ENCODE measurements around the gene MACROD1. TPM values are rescaled to one million over a fixed set of nuclear protein-coding genes. Genes with fewer than 3 reads are reported as not detected.
A peak's percentile ranks its signal among the peaks of the same experiment; 100 is the strongest.

MACROD1 gene
- total and polyA plus RNA-seq, 12 donors, result 5.5 to 62.9 (median 26.8) TPM

DNA sequence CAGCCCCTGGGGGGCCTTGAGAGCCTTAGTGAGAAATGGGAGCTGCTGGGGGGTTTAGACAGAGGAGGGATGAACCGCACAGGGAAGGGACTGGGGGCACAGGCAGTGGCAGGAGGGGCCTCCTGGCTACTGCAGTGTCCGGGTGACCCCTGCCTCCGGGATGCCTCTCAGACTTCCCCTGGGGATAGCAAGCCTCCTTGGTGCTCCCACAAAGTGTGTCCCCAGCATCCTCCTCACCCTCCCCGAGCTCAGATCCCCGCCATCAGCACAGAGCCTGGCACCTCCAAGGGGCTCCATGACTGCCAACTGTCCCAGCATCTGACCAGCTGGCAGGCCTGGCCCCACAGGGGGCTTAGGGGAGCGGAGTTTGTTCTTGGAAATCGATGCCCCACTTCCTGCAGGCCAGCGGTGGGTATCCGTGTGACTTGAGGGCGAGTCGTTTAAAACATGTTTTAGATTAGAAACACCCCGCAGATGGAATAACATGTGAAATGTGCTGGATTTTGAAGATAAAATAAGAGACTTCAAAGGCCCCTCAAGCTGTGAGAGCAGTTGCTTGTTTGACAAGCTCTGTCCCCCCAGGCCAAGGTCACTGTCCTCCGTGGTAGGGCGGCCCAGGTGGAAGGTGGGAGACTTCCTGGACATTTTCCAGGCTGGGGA is 143.7 kb downstream of the MACROD1 start:
- no peak for TF ChIP-seq POLR2A (IDR thresholded peaks at IDR 0.05)
- TF ChIP-seq, protein P1, sequence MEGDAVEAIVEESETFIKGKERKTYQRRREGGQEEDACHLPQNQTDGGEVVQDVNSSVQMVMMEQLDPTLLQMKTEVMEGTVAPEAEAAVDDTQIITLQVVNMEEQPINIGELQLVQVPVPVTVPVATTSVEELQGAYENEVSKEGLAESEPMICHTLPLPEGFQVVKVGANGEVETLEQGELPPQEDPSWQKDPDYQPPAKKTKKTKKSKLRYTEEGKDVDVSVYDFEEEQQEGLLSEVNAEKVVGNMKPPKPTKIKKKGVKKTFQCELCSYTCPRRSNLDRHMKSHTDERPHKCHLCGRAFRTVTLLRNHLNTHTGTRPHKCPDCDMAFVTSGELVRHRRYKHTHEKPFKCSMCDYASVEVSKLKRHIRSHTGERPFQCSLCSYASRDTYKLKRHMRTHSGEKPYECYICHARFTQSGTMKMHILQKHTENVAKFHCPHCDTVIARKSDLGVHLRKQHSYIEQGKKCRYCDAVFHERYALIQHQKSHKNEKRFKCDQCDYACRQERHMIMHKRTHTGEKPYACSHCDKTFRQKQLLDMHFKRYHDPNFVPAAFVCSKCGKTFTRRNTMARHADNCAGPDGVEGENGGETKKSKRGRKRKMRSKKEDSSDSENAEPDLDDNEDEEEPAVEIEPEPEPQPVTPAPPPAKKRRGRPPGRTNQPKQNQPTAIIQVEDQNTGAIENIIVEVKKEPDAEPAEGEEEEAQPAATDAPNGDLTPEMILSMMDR (IDR thresholded peaks at IDR 0.05), result no peak
- Histone ChIP-seq H3K27ac (no peak overlapping the region), H3K9me3 (replicated peaks in 1 of 3) (no peaks in the 10 kb centered on the region), H3K4me1 (replicated peaks in 1 of 2) (peaks cover 4% of the 10 kb centered on the region in 2 donors), H3K4me3 (no peak overlapping the region), H3K36me3 (replicated peaks in 1 of 2) (no peaks in the 10 kb centered on the region), H3K27me3 (no peaks in the 10 kb centered on the region)
- intact Hi-C loops (cut with DNase I), result no loop called here
- WGBS, 4 donors, result 83 to 90% (median 86%) methylated on average over 12 to 14 of the region's 14 CpGs
- no peak for DNase-seq

DNA sequence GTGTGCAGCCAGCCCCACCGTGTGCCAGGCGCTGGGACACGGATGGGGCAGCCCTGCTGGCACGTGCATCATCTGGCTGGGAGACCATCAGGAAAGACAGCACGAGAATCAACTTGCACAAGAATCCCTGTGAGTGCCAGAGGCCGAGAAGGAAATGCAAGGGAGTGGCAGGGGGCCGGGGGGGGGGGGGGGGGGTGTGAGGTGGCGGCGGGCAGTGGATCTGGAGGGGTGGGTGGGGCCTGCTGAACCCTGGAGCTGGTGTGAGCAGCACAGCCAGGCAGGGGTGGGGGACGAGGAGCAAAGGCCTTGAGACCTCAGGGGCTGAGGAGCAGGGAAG is 144.2 kb downstream of the MACROD1 start:
- intact Hi-C loops (cut with DNase I), result no loop called here
- TF ChIP-seq POLR2A (IDR thresholded peaks at IDR 0.05), result no peak
- TF ChIP-seq, protein P1 (IDR thresholded peaks at IDR 0.05), result no peak
- Histone ChIP-seq H3K4me3 (no peak overlapping the region), H3K27me3 (no peaks in the 10 kb centered on the region), H3K4me1 (replicated peaks in 1 of 2) (peaks cover 4% of the 10 kb centered on the region in 2 donors), H3K27ac (no peak overlapping the region), H3K36me3 (replicated peaks in 1 of 2) (no peaks in the 10 kb centered on the region), H3K9me3 (replicated peaks in 1 of 3) (no peaks in the 10 kb centered on the region)
- DNase-seq, result no peak
- WGBS, 4 donors, result 51 to 90% (median 69%) methylated on average over 2 to 10 of the region's 10 CpGs

DNA sequence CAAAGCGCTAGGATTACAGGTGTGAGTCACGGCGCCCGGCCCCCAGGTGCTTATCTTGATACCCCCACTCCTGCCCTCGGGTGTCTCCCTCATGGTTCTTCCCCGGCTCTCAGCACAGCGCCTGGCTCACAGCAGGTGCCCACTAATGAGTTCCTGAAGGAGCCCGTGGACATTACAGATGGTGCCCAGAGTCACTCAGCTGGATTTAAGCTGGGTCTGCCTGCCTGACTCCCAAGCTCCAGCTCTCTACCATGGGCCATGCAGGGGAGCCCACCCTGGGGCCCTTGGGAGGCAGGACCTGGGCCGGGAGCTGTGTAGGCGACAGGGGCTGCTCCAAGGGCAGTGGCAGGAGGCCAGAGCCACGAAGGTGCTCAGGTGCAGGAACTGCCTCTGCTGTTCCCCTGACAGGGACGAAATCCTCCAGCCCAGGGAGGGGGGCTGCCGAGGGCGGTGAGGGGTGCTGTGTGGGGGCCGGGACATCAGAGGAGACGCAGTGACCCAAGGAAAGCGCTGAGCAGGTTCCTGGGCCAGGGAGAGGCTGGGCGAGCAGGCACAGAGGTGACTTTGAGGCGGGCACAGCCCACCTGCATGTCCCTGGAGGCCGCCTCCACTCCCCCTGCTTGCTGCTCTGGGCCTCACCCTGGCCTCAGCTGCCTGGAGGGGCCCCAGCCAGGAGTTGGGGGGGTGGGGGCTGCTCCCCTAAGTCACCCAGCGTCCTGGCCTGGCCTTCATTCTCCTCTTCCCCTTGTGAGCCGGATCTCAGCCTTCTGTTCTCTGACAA is 144.7 kb downstream of the MACROD1 start:
- no peak for DNase-seq
- TF ChIP-seq, protein P1 (IDR thresholded peaks at IDR 0.05), result no peak
- TF ChIP-seq POLR2A (IDR thresholded peaks at IDR 0.05), result no peak
- WGBS, 4 donors, result 55 to 89% (median 83%) methylated on average over 3 to 22 of the region's 22 CpGs
- Histone ChIP-seq H3K4me3 (no peak overlapping the region), H3K4me1 (replicated peaks in 1 of 2) (peaks cover 4% of the 10 kb centered on the region in 2 donors), H3K36me3 (replicated peaks in 1 of 2) (no peaks in the 10 kb centered on the region), H3K9me3 (replicated peaks in 1 of 3) (no peaks in the 10 kb centered on the region), H3K27me3 (no peaks in the 10 kb centered on the region), H3K27ac (no peak overlapping the region)
- intact Hi-C loops (cut with DNase I), result no loop called here

DNA sequence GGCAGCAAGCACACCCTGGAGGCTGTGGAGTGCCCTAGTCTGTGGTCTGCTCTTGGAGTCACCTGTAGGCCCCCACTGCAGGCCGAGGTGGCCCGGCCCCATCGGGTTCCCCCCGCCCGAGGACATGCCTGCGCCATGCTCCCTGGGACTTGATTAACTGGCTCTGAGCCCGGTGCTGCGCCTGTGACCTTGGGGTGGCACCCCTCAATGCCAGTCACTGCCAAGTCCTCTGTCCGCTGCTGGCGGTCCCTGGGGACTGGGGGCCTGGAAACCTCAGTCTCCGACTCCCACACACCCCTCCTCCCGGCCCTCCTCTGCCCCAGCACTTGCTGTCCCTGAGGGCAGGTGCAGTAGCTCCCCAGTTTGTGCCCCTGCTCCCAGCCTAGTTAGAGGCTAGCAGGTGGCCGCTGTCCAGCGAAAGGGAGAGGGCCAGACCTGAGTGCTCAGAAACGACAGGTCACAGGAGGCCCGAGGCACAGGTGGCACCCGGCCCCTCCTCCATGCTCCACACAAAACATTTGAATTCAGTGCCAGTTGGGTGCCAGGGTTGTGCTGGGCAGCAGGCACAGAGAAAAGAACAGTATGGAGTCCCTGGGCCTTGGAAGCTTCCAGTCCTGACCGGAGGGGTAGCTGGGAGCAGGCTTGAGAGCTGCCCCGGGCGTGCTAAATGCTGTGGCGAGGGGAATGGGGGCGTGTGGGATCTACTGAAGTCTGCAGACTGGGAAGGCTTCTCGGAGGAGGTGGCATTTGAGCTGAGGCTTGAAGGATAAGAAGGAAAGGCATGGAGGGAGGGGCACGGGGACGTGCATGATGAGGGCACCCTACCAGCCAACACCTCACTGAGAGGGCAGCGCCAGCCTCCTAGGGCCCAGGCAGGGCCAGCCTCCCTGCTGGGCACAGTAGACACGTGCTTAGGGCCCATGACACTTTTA is 146.5 kb downstream of the MACROD1 start:
- H3K36me3 ChIP-seq (replicated peaks in 1 of 2), result no peaks in the 10 kb centered on the region
- H3K27ac ChIP-seq, result no peak overlapping the region
- H3K4me1 ChIP-seq (replicated peaks in 1 of 2), result peaks cover 4% of the 10 kb centered on the region in 2 donors
- TF ChIP-seq, protein P1 (IDR thresholded peaks at IDR 0.05), result no peak
- no peak for TF ChIP-seq POLR2A (IDR thresholded peaks at IDR 0.05)
- DNase-seq, result peak in 2 of 7 donors; percentile 19 to 26
- intact Hi-C loops (cut with DNase I), result no loop called here
- 62 to 84% (median 70%) methylated on average over 15 to 27 of the region's 27 CpGs for WGBS, 4 donors
- H3K4me3 ChIP-seq, result no peak overlapping the region
- H3K9me3 ChIP-seq (replicated peaks in 1 of 3), result no peaks in the 10 kb centered on the region
- H3K27me3 ChIP-seq, result no peaks in the 10 kb centered on the region

All from adrenal gland (tissue), 12 donors.